ENCODE data around the gene ABCC3.

Gene ABCC3

DNA sequence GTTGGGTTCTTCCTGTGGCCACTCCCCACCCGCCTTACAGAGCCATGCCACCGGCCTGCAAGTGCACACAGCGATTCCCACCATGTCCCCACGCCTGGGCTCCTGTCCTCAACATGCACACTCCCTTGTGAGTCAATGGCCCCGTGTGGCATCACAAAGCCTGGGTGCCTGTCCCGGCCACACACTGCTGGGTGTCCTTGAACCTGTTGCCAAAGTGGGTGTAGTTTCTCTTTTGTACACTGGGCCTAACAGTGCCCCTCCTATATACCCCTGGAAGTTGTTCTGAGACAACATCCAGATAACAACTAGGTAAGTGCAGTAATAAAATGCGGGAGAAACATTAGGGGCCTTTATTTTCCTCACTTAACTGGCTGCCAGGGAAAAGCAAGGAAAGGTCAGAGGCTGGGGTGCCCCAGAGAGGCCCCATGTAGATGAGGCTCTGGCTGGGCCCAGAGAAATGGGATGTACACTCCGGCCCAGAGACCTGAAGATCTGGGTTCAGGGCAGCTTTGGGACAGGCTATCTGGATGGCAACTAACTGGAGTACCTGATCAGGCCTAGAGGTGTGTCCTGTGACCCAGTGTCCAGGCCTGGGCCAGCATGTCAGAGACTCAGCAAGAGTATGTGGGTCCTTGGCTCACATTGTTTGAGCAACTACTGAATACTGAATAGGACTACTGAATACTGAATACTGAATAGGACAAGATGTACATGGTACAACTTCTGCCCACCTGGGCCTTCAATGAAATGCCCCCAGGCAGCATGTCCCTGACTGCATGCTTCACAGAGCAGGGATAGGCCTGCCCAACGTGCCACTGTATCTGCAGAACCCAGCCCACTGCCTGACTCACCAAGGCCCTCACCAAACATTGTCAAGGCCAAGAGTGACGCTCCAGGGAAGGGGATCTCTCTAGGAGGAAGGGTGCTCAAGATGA, 8.3 kb downstream of the ABCC3 start:
- DNase-seq (ENCODE audit: low read depth, low spot score): no peak

DNA sequence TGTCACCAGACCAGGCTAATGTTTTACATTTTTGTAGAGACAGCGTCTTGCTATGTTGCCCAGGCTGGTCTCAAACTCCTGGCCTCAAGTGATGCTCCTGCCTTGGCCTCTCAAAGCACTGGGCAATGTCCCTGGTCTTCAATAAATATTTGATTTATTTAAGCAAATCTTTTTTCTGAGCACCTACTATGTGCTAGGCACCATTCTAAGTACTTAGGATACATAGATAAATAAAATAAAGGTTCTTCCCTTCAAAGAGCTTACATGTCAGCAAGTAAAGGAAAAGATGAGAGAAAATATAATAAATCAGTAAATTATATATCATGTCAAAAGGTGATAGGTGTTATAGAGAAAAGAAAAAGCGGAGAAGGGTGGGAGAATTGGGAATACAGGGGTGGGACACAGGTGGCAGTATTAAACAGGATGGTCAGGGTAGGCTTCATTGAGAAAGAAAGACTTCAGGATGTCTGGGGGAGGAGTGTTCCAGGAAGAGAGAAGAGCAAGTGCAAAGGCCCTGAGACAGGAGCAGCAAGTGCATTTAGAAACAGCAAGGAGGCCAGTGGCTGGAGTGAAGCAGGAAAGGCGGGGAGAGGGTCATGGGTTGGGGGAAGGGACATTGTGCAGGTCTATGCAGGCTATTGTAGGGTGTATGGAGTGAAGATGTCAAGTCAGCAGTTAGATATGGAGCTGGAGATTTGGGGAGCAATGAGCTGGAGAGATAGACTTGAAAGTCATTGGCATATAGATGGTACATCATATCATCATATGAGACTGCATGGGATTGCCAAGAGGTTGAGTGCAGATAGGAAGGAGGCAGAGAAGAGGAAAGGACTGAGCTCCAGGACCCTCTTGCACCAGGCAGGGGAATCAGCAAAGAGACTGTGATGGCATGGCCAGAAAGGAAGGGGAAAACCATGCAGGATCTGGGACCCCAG, 11.3 kb downstream of the ABCC3 start:
- no peak for DNase-seq (ENCODE audit: low read depth, low spot score)

DNA sequence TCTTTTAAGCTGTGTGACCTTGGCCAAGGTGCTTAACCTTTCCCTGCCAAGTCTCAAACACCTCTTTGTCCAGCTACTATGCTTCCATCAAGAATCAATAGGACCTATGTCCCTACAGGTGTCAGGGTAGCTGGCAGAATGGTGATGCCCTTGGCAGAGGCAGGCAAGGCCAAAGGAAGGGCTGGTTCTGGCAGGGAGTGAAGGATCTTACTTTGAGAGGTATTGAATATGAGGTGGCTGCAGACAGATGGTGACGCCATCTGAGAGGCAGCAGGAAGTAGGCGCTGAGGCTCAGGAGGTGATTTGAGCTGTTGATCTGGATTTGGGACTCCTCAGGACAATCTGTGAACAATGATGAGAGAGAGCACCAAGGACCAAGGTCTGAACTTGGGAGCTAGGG, 12.5 kb downstream of the ABCC3 start:
- DNase-seq (ENCODE audit: low read depth, low spot score): no peak

DNA sequence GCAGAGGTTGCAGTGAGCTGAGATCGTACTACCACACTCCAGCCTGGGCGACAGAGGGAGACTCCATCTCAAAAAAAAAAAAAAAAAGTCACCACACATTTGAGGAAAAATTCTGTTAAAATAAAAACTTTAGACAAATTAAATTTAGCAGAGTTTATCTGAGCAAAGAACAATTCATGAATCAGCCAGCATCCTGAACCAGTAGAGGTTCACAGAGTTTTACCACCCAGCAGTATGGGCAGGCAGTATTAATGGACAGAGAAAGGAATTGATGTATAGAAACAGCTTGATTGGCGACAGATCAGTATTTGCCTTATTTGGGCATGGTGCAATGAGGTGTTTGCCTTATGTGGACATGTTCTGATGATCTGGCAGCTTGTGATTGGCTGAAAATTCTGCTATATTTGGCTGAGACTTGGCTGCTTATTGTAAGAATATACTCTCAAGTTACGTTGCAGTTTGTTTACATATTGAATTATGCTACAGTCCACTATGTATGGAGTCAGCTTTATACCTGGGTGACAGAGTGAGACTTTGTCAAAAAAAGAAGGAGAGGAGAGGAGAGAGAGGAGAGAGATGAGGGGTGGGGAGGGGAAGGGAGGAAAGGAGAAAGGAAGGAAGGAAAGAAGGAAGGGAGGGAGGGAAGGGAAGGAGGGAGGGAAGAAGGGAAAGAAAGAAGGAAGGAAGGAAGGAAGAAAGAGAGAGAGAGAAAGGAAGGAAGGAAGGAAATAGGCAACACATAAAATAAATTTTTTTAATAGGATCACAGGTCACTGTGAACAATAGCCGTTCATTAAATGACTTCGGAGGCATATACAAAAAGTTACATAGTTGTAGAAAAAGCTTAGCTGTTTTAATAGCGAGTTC, 14.6 kb downstream of the ABCC3 start:
- no peak for DNase-seq (ENCODE audit: low read depth, low spot score)

DNA sequence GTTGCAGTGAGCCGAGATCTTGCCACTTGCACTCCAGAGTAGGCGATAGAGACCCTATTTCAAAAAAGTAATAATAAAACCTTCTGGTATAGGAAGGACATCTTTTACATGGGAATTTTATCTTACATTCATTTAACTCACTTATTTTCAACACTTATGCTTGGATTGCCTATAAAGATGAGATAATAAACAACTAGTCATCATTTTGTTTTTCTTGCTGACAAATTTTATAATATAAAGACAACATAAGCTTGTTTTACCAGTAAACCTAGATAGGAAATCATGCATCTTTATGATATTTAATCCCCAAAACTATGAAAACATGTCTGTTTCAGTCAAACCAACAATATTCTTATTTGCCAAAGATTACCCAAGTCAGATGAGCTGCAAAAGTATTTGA, 17.0 kb downstream of the ABCC3 start:
- no peak for DNase-seq (ENCODE audit: low read depth, low spot score)

DNA sequence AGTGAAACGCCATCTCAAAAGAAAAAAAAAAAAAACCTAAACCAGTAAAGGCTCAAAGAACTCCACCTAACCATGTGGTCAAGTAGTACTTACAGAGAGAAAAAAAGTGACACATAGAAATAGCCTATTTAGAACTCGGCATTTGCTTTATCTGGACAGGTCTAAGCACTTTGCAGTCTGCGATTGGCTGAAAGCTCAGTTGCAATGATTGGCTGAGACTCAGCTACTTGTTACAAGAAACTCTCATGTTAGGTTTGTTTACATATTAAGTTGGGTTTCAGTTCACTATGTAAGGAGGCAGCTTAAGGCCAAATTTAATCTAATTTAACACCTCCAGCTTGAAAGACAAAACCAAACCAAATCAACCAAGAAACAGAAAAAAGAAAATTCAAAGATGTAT, 19.1 kb downstream of the ABCC3 start:
- no peak for DNase-seq (ENCODE audit: low read depth, low spot score)

DNA sequence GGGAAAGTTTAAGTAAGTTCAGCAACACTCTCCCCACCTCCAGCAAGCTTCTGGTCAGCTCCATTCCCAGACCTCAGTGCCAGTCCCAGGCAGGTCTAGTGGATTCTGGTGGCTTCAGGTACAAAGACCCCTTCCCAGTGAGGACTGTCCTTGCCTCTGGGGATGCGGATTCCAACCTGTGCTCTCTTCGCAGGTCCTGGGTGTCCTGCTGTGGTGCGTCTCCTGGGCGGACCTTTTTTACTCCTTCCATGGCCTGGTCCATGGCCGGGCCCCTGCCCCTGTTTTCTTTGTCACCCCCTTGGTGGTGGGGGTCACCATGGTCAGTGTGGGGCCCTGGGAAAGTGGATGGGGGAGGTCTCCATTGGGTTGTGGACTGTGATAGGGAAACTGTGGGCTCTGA, 21.8 kb downstream of the ABCC3 start:
- no peak for DNase-seq (ENCODE audit: low read depth, low spot score)

DNA sequence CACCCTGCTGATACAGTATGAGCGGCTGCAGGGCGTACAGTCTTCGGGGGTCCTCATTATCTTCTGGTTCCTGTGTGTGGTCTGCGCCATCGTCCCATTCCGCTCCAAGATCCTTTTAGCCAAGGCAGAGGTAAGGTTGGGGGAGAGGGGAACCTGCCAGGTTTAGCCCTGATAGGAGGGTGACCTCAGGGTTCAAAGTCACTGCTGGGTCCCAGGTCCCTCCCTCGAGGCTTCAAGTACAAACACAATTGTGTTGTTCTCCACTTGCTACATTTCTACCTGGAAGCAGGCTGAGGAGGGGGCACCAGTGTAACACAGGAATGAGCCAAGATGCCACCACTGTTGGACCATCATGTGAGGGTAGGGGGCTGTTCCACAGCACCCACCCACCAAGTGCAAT, 22.4 kb downstream of the ABCC3 start:
- DNase-seq (ENCODE audit: low read depth, low spot score): no peak

DNA sequence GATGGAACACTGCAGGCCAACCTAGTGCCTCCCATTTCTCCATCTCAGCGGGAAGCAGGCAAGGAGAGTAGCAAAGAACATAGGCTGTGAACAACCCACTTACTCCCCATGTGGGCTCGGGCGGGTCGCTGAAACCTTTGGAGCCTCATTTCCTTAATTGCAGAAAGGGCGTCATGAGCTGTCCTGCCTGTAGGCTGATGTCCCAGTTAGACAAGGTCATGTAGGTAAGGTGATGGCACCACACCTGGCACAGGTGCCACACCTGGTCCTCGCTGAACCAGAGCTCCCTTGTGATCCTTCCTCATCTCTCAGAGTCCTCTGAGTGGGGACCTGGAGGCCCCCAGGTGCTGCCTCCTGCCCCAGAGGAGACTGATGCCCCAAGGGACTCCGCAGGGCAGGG, 22.9 kb downstream of the ABCC3 start:
- no peak for DNase-seq (ENCODE audit: low read depth, low spot score)

DNA sequence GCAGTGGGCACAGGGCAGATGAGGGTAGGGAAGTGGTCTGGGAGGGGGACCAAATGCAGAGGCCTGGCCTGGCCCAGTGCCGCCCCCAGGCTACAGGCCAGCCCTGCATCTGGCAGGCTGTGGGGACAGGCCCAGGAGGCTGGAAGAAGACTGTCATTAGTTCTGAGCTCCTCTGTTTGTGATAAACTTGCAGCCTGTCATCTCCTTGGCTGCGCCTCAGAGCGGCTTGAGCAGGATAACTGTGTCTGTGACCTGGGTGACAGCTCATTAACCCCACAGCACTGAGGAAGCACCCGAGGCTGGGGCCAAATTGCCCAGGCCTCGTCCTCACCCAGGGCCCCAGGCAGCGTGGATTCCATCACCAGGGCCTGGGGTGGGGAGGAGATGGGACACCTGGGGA, 23.9 kb downstream of the ABCC3 start:
- no peak for DNase-seq (ENCODE audit: low read depth, low spot score)

DNA sequence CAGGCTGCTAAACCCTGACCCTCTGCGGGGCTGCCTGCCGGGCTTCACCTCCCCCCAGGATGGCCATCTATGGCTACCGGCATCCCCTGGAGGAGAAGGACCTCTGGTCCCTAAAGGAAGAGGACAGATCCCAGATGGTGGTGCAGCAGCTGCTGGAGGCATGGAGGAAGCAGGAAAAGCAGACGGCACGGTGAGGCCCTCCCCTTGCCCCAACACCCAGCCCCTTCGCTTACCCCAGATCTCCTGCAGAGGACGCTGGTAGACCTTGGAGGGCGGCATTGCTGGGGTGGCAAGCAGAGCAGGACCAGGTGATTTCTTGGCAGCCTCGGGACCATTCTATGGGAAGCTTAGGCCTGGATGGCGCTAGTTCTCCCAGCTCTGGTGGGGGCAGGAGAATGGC, 24.5 kb downstream of the ABCC3 start:
- no peak for DNase-seq (ENCODE audit: low read depth, low spot score)

DNA sequence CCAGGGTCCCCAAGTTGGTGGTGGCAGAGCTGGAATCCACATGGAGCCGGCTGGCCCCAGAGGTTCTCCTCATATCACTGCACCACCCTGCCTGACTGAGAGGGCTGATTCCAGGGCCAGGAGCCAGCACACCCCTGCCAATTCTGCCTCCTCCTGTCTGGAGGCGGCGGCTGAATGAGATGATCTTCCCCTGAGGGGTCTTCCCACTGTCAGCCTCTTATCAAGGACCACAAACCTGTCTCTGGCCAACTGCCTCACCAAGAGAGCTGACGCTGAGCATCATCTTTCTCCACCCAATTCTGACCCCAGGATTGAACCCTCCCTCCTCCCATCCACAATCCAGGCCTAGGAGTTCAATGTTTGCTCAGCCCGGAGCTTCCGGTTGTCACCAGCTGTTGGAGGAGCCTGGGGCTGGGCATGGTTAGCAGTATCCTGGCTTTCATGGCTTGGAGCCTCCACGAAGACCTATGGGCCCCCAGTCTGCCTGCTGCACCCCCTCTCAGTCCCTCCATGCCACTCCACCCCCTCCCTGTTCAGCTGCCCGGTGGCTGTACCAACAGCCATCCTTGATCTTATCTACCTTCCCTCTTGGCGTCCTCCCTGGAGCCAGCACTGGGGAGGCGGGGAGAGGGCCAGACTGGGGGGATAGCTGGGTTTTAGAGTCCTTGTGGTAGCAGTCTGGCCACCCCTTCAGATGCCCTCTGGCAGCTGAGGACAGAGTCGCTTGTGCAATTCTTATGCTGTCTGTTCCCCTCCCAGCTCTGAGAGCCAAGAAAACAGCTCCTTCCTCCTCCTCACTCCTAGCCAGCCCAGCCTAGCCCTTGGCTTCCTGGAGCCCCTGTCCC, 25.6 kb downstream of the ABCC3 start:
- DNase-seq (ENCODE audit: low read depth, low spot score): no peak

DNA sequence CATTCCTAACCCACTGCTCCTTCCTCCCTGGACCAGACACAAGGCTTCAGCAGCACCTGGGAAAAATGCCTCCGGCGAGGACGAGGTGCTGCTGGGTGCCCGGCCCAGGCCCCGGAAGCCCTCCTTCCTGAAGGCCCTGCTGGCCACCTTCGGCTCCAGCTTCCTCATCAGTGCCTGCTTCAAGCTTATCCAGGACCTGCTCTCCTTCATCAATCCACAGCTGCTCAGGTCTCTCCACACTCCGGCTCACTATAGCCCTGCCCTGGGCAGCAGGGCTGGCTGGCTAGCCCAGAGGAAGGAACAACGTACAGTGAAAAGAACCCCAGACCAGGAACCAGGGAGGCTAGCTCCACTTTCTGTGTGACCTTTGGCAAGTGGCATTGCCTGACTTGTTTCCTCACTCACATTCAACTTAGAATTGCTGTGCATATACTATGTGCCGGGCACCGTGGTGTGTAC, 26.2 kb downstream of the ABCC3 start:
- no peak for DNase-seq (ENCODE audit: low read depth, low spot score)

DNA sequence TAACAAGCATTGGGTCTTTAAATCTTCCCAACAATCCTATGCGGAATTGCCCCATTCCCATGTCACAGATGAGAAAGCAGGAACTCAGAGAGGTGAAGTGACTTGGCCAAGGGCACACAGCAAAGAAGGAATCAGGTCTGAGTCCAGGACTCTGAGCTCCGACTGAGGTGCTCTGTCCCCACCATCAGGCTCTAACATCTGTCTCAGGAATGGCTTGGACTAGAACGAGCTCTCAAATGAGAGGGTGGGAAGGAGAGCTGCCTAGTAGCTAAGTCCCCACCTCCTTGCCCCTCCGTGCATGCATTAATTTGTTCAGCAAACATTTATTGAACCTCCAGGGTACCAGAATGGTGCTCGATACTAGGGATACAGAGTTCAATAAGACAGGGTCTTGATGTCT, 26.7 kb downstream of the ABCC3 start:
- DNase-seq (ENCODE audit: low read depth, low spot score): no peak

DNA sequence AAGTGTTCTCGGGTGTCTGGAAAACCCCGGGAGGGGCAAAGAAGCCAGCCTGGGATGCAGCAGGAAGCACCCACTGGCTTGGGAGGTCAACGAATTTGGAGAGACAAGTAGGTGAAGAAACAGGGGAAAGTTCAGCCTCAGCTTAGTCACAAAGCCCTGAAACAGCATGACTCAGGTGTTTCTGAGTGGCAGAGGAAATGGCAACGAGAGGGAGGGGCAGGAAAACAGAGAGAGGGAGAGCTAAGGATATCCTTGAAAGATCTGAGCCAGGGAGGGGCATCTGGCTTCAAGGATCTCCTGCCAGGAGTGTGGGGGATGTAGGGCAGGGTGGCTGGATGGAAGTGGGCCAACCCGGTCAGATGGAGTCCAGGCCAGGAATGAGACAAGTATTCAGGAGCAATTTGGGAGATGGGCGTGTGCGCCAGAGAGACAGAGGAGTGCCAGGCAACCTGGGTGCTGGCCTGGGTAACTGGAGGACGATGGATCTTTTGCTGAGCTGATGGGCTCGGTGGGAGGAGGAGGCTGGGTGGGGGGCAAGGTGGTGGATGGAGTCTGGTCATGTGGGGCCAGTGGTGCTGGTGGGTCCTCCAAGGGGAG, 27.2 kb downstream of the ABCC3 start:
- DNase-seq (ENCODE audit: low read depth, low spot score): no peak

DNA sequence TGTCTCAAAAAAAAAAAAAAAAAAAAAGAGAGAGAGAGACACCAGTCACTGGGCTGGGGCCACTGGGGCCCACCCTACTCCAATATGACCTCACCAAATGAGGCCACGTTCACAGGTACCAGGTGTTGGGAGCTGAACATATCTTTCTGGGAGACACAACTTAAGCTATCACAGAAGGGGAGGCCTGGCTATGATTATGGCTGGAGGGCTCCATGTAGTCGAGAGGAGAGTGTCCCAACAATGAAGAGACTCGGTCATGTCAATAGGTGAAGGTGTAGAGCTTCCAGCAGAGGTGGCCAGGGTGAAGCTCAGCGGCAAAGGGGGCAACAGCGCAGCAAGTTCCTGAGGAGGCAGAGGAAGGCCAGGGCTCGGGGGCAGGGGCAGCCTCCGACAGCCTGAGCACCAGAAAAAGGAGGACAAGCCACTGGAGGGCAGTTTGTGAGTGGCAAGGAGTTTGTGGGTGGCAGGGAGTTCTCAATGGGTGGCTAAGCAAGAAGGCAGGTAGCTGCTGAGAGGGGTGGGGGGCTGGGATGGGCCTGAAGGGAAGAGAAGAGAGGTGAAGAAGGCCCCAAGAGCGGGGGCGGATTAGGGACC, 28.0 kb downstream of the ABCC3 start:
- no peak for DNase-seq (ENCODE audit: low read depth, low spot score)

DNA sequence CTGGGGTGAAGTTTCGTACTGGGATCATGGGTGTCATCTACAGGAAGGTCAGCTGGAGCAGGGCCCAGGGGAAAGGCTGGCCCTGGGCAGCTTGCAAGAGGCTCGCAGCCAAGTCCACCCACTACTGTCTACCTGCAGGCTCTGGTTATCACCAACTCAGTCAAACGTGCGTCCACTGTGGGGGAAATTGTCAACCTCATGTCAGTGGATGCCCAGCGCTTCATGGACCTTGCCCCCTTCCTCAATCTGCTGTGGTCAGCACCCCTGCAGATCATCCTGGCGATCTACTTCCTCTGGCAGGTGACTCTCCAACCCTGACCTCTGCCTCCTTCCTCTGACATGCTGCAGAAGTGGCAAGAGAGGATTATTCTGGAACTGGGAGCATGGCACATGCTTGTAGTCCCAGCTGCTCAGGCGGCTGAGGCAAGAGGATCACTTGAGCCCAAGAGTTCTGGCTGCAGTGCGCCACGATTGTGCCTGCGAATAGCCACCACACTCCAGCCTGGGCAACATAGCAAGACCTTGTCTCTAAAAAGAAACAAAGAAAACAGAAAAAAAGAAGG, 29.2 kb downstream of the ABCC3 start:
- no peak for DNase-seq (ENCODE audit: low read depth, low spot score)

DNA sequence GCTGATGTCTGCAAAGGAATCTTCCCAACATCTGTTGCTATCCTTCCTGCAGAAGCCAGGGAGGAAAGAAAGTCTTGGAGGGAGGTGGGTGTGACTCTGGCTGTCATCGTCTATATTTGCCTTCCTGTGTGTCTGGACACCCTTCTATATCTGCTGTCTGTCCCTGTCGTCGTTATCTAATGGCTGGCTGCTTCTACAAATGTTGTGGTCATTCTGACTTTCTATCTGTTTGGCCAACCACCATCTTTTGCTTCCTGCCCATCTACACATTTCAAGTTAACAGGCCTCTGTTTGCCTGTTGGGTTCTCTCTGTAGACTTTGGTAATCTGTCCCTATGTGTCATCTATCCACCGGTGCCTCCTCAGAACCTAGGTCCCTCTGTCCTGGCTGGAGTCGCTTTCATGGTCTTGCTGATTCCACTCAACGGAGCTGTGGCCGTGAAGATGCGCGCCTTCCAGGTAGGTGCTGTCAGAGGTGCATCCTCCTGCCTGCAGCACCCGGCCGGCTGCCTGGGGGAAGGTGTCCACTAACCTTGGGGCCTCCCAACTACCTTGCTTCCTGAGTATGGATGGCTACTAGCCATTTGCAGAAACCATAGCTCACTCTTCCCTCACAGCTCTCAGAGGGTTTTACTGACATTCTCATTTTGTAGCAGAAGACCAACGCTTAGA, 30.2 kb downstream of the ABCC3 start:
- no peak for DNase-seq (ENCODE audit: low read depth, low spot score)

DNA sequence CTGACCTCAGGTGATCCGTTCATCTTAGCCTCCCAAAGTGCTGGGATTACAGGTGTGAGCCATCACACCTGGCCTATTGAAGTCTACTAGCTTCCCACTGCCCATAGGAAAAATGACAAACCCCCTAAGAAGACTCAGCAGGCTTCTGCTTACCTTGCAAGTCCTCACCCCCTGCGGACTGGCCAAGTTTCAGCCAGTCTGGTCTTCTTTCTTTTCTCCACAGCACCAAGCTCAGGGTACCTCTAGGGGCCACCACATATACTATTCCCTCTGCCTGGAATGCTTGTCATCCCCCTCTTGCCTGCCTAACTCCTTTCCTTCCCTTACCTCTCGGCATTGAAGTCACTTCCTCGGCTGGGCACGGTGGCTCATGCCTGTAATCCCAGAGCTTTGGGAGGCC, 31.2 kb downstream of the ABCC3 start:
- DNase-seq (ENCODE audit: low read depth, low spot score): no peak

Data from smooth muscle cell of the brain vasculature (primary cell).